ENCODE results near the gene DNAJC5G.

DNA sequence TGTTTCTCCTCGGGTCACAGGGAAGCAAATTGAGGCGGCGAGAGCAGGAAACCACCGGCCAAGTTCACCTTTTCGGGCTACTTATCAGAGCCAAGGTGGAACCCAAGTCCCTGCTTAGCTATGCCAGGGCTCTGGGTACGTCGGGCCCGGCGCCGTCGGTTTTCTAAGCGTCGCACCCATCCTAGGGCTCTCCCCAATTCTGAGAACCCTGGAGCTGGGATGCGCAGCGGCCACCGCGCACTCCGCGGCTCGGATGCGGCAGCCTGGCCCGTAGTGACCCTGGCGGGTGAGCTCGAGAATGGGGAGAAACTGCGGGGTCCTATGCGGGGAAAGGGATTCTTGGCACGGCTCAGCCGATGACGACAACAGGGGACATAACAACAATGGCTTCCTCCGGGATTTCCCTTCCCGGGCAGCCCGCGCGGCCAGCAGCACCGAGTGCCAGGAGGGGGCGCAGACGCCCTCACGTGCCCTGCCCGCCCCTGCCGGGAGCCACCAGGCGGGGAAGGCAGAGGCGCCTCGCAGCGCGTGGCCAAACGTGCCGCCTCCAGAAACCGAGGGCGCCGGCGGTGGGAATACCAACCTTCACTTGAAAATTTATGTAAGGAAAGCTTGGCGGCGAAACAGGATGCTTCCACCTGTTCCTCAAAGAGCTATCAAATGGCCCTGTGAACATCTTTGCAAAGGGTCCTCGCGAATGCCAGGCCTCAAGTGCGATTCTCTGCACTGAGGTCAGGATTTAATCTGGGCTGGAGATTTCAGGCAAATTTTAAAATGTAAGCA lies 10.3 kb upstream of the DNAJC5G start:
- TF ChIP-seq, protein P1, sequence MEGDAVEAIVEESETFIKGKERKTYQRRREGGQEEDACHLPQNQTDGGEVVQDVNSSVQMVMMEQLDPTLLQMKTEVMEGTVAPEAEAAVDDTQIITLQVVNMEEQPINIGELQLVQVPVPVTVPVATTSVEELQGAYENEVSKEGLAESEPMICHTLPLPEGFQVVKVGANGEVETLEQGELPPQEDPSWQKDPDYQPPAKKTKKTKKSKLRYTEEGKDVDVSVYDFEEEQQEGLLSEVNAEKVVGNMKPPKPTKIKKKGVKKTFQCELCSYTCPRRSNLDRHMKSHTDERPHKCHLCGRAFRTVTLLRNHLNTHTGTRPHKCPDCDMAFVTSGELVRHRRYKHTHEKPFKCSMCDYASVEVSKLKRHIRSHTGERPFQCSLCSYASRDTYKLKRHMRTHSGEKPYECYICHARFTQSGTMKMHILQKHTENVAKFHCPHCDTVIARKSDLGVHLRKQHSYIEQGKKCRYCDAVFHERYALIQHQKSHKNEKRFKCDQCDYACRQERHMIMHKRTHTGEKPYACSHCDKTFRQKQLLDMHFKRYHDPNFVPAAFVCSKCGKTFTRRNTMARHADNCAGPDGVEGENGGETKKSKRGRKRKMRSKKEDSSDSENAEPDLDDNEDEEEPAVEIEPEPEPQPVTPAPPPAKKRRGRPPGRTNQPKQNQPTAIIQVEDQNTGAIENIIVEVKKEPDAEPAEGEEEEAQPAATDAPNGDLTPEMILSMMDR (IDR thresholded peaks at IDR 0.05; ENCODE audit: extremely low read depth in 1 of 2, insufficient read depth in 1 of 2, low read depth in 1 of 2, low read length in 2 of 2): peak; percentile 90 to 93
- TF ChIP-seq MYC (IDR thresholded peaks at IDR 0.05; ENCODE audit: low read depth, low read length): peak; percentile 19

Data from endothelial cell of umbilical vein (primary cell).